ENCODE results near the gene CD209.

The CD209 gene

GRCh38 chr19:7704280-7705060, 42.9 kb downstream of the CD209 start:
- DNase-seq, result no peak

GRCh38 chr19:7703332-7703731, 44.0 kb downstream of the CD209 start:
- no peak for DNase-seq

GRCh38 chr19:7701654-7702457, 45.5 kb downstream of the CD209 start, which contains the start of gene FCER2:
TSS of gene FCER2 (minus strand) at chr19:7702131. CDS start at chr19:7699760, 2,371 bp downstream.
- no peak for DNase-seq

GRCh38 chr19:7701049-7701653, 46.2 kb downstream of the CD209 start:
- no peak for DNase-seq

- DNase-seq, result no peak
Measured at GRCh38 chr19:7699417-7700401, 47.6 kb downstream of the CD209 start.

- DNase-seq, result no peak
Measured at GRCh38 chr19:7699003-7699402, 48.3 kb downstream of the CD209 start.

- DNase-seq, result no peak
Measured at GRCh38 chr19:7698583-7698982, 48.8 kb downstream of the CD209 start.

- no peak for DNase-seq
Measured at GRCh38 chr19:7697721-7698287, 49.5 kb downstream of the CD209 start.

- DNase-seq, result no peak
Measured at GRCh38 chr19:7694499-7694898, 52.8 kb downstream of the CD209 start.

GRCh38 chr19:7692417-7693088, 54.8 kb downstream of the CD209 start:
- no peak for DNase-seq

GRCh38 chr19:7691497-7691896, 55.8 kb downstream of the CD209 start:
- no peak for DNase-seq

- DNase-seq, result no peak
Measured at GRCh38 chr19:7690779-7691258, 56.5 kb downstream of the CD209 start.
